ENCODE data around the gene MYH11.

GRCh38 chr16:15654591-15654990, 202.2 kb downstream of the MYH11 start:
- no peak for TF ChIP-seq CTCF (IDR thresholded peaks at IDR 0.05)
- TF ChIP-seq EZH2phosphoT487 (IDR thresholded peaks at IDR 0.05): no peak
- TF ChIP-seq EZH2 (IDR thresholded peaks at IDR 0.05): no peak

Data from neural progenitor cell (in vitro differentiated cells).